ENCODE results near the gene LY6G6D.

The LY6G6D gene

GRCh38 chr6:31687321-31687720 is 27.8 kb upstream of the LY6G6D start:
- DNase-seq (ENCODE audit: extremely low read depth, low read depth), result no peak
- H3K4me3 ChIP-seq (replicated peaks; ENCODE audit: low read depth, low read length), result no peak overlapping the region
- TF ChIP-seq CTCF (IDR thresholded peaks at IDR 0.05; ENCODE audit: low read depth, low read length, missing control alignments), result no peak

- no peak overlapping the region for H3K4me3 ChIP-seq (replicated peaks; ENCODE audit: low read depth, low read length)
- no peak for TF ChIP-seq CTCF (IDR thresholded peaks at IDR 0.05; ENCODE audit: low read depth, low read length, missing control alignments)
- no peak for DNase-seq (ENCODE audit: extremely low read depth, low read depth)
These were observed 27.1 kb upstream of the LY6G6D start for GRCh38 chr6:31687860-31688693.

DNA sequence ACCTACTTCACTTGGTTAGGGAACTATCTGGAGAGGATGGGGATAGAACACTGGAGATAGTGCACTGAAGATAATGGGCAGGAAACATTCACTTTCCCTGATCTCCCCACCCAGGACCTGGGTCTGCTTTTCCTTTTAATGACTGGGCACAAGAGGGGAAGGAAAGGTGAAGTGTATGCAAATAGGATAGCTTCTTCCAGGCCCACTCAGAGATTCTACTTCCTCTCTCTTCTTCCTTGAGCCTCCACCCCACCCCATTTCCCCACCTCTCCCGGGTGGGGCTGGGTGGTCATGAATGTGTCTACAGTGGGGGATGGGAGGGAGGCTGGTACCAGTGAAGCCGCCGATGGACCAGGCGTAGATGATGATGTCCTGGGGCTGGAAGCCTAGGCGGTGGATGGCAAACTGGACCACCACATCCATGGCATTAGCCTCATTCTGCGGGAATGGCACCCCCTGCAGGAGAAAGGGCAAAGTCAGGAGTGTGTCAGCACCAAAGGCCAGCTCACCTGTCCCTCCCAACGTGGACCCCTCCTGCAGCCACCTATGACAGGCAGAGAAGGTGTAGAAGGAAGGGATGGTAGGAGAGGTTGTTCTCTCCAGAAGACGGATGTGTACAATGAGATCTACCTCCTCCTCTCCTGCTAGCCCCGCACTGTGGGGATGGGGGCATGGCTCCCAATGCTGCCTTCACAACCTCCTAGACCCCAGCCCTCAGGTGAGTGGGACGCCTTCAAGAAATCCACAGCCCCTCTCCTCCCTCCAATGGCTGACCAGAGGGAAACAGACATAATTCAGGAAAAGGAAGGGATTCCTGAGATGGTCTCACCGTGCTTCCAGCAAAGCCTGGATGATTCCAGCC is 25.7 kb upstream of the LY6G6D start:
- TF ChIP-seq CTCF (IDR thresholded peaks at IDR 0.05; ENCODE audit: low read depth, low read length, missing control alignments), result peak; percentile 51
- H3K4me3 ChIP-seq (replicated peaks; ENCODE audit: low read depth, low read length), result no peak overlapping the region
- DNase-seq (ENCODE audit: extremely low read depth, low read depth), result no peak

DNA sequence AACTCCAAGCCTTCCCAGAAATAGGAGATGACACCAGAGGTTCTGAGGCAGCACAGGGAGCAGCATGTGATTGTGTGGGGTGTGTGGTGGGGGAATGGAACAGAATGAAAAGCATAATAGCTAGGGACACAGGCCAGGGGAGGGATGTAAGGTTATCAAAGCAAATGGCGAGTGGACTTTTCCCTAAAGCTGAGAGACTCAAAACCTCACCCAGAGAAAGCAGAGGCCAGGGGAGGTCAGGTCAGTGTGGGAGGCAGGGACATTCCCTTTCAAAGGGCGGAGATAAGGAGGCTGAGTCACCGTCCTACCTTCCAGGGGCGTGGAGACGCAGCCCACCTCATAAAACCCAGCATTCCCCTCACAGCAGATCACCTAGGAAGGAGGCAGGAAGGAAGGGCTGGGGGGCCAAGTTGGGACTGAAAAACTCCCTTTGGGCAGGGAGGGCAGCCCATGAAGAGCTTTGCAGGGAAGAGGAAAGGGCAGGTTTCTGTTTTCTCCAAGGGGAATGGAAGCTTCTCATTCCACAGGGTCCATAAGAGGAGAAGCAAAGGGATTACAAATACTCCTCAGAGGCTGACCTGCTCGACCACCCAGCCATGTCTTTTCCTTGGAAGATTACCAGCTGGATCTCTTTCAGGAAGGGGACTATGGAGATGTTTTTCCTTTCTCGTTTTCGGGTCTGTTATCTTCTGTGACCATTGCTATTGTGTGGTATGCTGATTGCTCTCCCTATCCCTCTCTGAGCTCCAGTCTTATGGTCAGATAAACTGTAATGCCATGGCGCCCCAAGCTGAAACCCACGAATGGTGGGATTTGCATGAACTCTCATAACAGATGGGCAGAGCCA is 24.7 kb upstream of the LY6G6D start:
- H3K4me3 ChIP-seq (replicated peaks; ENCODE audit: low read depth, low read length), result no peak overlapping the region
- DNase-seq (ENCODE audit: extremely low read depth, low read depth), result no peak
- no peak for TF ChIP-seq CTCF (IDR thresholded peaks at IDR 0.05; ENCODE audit: low read depth, low read length, missing control alignments)

- no peak overlapping the region for H3K4me3 ChIP-seq (replicated peaks; ENCODE audit: low read depth, low read length)
- TF ChIP-seq CTCF (IDR thresholded peaks at IDR 0.05; ENCODE audit: low read depth, low read length, missing control alignments), result no peak
- DNase-seq (ENCODE audit: extremely low read depth, low read depth), result no peak
These were observed 24.1 kb upstream of the LY6G6D start for GRCh38 chr6:31691078-31691463.

DNA sequence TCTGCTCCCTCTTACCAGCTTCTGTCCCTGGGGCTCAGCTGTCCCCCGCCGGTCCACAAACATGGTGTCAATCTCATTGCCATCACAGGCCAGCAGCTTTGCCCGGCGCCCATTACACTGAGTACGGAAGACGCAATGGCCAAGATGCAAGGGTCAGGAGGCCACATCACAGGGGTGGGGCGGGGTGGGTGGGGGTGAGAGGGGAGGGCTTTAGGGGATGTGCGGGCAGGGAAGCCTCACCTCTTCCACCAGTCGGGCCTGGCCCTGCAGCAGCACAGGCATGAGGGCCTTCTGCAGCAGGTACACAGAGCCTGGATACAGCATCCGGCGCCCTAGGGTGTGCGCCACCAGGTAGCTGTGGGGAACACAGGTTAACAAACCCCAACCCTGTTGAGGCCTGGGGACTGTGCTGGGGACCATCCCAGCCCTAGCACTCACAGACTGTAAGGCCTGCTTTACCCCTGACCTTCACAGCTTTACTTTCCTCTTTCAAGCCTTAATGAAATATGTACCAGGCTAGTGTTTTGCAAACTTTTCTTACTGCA is 23.5 kb upstream of the LY6G6D start:
- H3K4me3 ChIP-seq (replicated peaks; ENCODE audit: low read depth, low read length), result no peak overlapping the region
- no peak for DNase-seq (ENCODE audit: extremely low read depth, low read depth)
- no peak for TF ChIP-seq CTCF (IDR thresholded peaks at IDR 0.05; ENCODE audit: low read depth, low read length, missing control alignments)
